HG03108 (cell line): ENCODE results near the gene CHCHD5.
"Not testable (repeated sequence)": the region's sequence is repeated elsewhere in the genome, so short reads cannot be mapped to it uniquely, and the experiment has no call there.

Experiments used
- ATAC-seq: cut with Tn5 transposase; IDR thresholded peaks from one replicate; pipeline ENCODE4 v1.9.1; 2021; ENCODE audit warnings: moderate library complexity; ENCODE audit not compliant: unreplicated experiment

The CHCHD5 gene

GRCh38 chr2:112585873-112586464, 1.6 kb downstream of the CHCHD5 start:
- ATAC-seq = no peak

GRCh38 chr2:112588611-112589045, 4.2 kb downstream of the CHCHD5 start:
- no peak for ATAC-seq

GRCh38 chr2:112591413-112591812, 7.0 kb downstream of the CHCHD5 start:
- no peak for ATAC-seq

- no peak for ATAC-seq
These were observed 9.3 kb downstream of the CHCHD5 start for GRCh38 chr2:112593736-112594135.

- ATAC-seq = no peak
These were observed 13.3 kb downstream of the CHCHD5 start for GRCh38 chr2:112597537-112598322.

- ATAC-seq = no peak
These were observed 16.2 kb downstream of the CHCHD5 start for GRCh38 chr2:112600634-112601033.

GRCh38 chr2:112601754-112602153, 17.3 kb downstream of the CHCHD5 start:
- ATAC-seq = no peak

- ATAC-seq = no peak
These were observed 18.5 kb downstream of the CHCHD5 start for GRCh38 chr2:112602917-112603316.

GRCh38 chr2:112603731-112604130, 19.3 kb downstream of the CHCHD5 start:
- no peak for ATAC-seq

- ATAC-seq = no peak
These were observed 20.5 kb downstream of the CHCHD5 start for GRCh38 chr2:112604952-112605351.

GRCh38 chr2:112605926-112606325, 21.5 kb downstream of the CHCHD5 start:
- ATAC-seq = no peak

GRCh38 chr2:112606547-112606946, 22.1 kb downstream of the CHCHD5 start:
- no peak for ATAC-seq

GRCh38 chr2:112607680-112608438, 23.4 kb downstream of the CHCHD5 start:
- ATAC-seq = no peak

- ATAC-seq = not testable (repeated sequence)
These were observed 24.9 kb downstream of the CHCHD5 start for GRCh38 chr2:112609320-112609719.

- not testable (repeated sequence) for ATAC-seq
These were observed 27.9 kb downstream of the CHCHD5 start for GRCh38 chr2:112612283-112612682.

GRCh38 chr2:112614201-112614840, 29.9 kb downstream of the CHCHD5 start:
- no peak for ATAC-seq

- no peak for ATAC-seq
These were observed 30.6 kb downstream of the CHCHD5 start for GRCh38 chr2:112615051-112615450.

GRCh38 chr2:112615798-112616197, 31.4 kb downstream of the CHCHD5 start:
- not testable (repeated sequence) for ATAC-seq

- ATAC-seq = no peak
These were observed 34.0 kb downstream of the CHCHD5 start for GRCh38 chr2:112618383-112618782.

- ATAC-seq = no peak
These were observed 37.5 kb downstream of the CHCHD5 start for GRCh38 chr2:112621790-112622527.

- no peak for ATAC-seq
These were observed 38.1 kb downstream of the CHCHD5 start for GRCh38 chr2:112622528-112622849.
